SU-DHL-6 (cell line): ENCODE results near the gene NMT2.
A peak's percentile ranks its signal among the peaks of the same experiment; 100 is the strongest.
"Not testable (repeated sequence)": the region's sequence is repeated elsewhere in the genome, so short reads cannot be mapped to it uniquely, and the experiment has no call there.

Experiments used
- H2AFZ ChIP-seq: fragments of 200-600 bp; sonication (generic); 2 replicates; pipeline ENCODE4 v1.6.1; 2014; ENCODE audit warnings: low read depth, mild to moderate bottlenecking, moderate library complexity, mixed read lengths, antibody characterized with exemption, low read length; ENCODE audit not compliant: severe bottlenecking
- H3F3A ChIP-seq: fragments of 200-600 bp; shearing (Covaris generic); 2 replicates; pipeline ENCODE4 v1.6.0; 2016; ENCODE audit warnings: antibody characterized with exemption, mild to moderate bottlenecking; ENCODE audit not compliant: insufficient read depth
- H3K27ac ChIP-seq: fragments of 200-600 bp; sonication (generic); 2 replicates; pipeline ENCODE4 v1.5.1; 2016; ENCODE audit warnings: low read depth, mild to moderate bottlenecking, low read length, moderate library complexity, mixed read lengths
- H3K27me3 ChIP-seq: fragments of 200-600 bp; sonication (generic), shearing (Covaris generic); 2 replicates; pipeline ENCODE4 v1.6.0; 2014; ENCODE audit warnings: mild to moderate bottlenecking, low read length
- H3K36me3 ChIP-seq: fragments of 200-600 bp; sonication (generic); 2 replicates; pipeline ENCODE4 v1.6.1; 2014; ENCODE audit warnings: mild to moderate bottlenecking, low read length, mixed read lengths
- H3K4me2 ChIP-seq: fragments of 300-600, 200-600 bp; shearing (Covaris generic), sonication (generic); 2 replicates; pipeline ENCODE4 v1.6.0; 2014; ENCODE audit warnings: low read length, low read depth, mild to moderate bottlenecking; ENCODE audit not compliant: poor library complexity, severe bottlenecking
- H3K4me3 ChIP-seq: fragments of 200-600 bp; sonication (generic); 2 replicates; pipeline ENCODE4 v1.5.1; 2014; ENCODE audit warnings: antibody characterized with exemption, low read length, mild to moderate bottlenecking, mixed read lengths; ENCODE audit not compliant: insufficient read depth, poor library complexity, severe bottlenecking
- H3K79me2 ChIP-seq: fragments of 200-600 bp; sonication (generic); 2 replicates; pipeline ENCODE4 v1.6.1; 2014; ENCODE audit warnings: mild to moderate bottlenecking, low read length, moderate library complexity; ENCODE audit not compliant: insufficient read depth
- H3K9ac ChIP-seq: fragments of 200-600 bp; sonication (generic); 2 replicates; pipeline ENCODE4 v1.7.0; 2014; ENCODE audit warnings: mild to moderate bottlenecking, low read length
- H3K9me2 ChIP-seq: fragments of 200-600 bp; sonication (generic); replicated peaks from 2 replicates; pipeline ENCODE4 v1.6.1; 2014; ENCODE audit warnings: low read length; ENCODE audit not compliant: insufficient read depth
- H3K9me3 ChIP-seq: fragments of 200-600 bp; sonication (generic); 2 replicates; pipeline ENCODE4 v1.6.1; 2014; ENCODE audit warnings: low read length, mixed read lengths; ENCODE audit not compliant: insufficient read depth
- H4K20me1 ChIP-seq: fragments of 200-600 bp; sonication (generic); 2 replicates; pipeline ENCODE4 v1.6.1; 2014; ENCODE audit warnings: low read depth, mild to moderate bottlenecking, antibody characterized with exemption, low read length, moderate library complexity, mixed read lengths
- EZH2phosphoT487 ChIP-seq: fragments of 200-600 bp; sonication (generic), shearing (Covaris generic); conservative IDR thresholded peaks from 2 replicates; pipeline ENCODE4 v1.6.1; 2018; ENCODE audit warnings: mild to moderate bottlenecking, antibody characterized with exemption, low read length, moderate library complexity, mixed read lengths
- TF ChIP-seq, protein P1 (sequence below): fragments of 200-600 bp; sonication (generic); IDR thresholded peaks from one replicate; pipeline ENCODE4 v1.5.1; 2017; ENCODE audit warnings: antibody characterized with exemption, mild to moderate bottlenecking, low read length, moderate library complexity; ENCODE audit not compliant: insufficient read depth, poor library complexity, severe bottlenecking

Gene NMT2

DNA sequence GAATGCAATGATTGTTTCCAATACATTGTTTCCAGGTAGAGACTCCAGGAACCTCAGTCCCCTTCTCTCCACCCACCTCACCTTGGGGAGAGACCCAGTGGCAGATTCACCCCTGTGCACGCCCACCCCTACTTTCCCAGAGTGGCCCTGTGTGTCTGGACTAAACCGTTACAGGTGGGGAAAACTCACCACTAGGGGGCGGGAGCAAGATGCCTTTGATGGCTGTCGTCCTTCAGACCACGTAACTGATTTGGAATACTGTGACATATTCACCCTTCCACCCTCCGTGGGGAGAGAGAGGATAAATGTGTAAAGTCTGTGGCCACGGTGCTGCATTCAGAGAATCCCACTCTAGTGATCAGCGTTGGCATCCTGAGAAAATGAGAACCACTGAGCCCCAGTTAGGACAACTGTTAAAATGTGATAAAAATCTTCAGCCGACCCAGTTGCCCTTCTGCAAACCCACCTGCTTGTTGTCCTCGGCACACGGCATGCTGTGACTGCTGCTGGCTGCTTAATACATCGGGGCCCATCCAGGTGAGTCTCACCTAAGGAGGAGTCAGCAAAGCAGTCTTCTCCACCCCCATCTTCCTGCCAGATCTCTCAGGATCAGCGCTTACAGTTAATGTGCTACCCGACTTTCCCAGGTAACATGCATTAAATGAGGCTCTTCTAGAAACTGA, 41.5 kb upstream of the NMT2 start:
- no peaks in the 10 kb centered on the region for H3K79me2 ChIP-seq
- TF ChIP-seq, protein P1, sequence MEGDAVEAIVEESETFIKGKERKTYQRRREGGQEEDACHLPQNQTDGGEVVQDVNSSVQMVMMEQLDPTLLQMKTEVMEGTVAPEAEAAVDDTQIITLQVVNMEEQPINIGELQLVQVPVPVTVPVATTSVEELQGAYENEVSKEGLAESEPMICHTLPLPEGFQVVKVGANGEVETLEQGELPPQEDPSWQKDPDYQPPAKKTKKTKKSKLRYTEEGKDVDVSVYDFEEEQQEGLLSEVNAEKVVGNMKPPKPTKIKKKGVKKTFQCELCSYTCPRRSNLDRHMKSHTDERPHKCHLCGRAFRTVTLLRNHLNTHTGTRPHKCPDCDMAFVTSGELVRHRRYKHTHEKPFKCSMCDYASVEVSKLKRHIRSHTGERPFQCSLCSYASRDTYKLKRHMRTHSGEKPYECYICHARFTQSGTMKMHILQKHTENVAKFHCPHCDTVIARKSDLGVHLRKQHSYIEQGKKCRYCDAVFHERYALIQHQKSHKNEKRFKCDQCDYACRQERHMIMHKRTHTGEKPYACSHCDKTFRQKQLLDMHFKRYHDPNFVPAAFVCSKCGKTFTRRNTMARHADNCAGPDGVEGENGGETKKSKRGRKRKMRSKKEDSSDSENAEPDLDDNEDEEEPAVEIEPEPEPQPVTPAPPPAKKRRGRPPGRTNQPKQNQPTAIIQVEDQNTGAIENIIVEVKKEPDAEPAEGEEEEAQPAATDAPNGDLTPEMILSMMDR = peak; percentile 82
- TF ChIP-seq EZH2phosphoT487 = no peak
- no peaks in the 10 kb centered on the region for H3F3A ChIP-seq
- H2AFZ ChIP-seq = no peak overlapping the region
- no peaks in the 10 kb centered on the region for H4K20me1 ChIP-seq
- no peak overlapping the region for H3K4me3 ChIP-seq
- no peak overlapping the region for H3K4me2 ChIP-seq
- H3K9ac ChIP-seq = no peak overlapping the region
- H3K36me3 ChIP-seq = no peaks in the 10 kb centered on the region
- H3K9me2 ChIP-seq = no peaks in the 10 kb centered on the region
- no peaks in the 10 kb centered on the region for H3K27me3 ChIP-seq
- H3K9me3 ChIP-seq = no peaks in the 10 kb centered on the region
- no peak overlapping the region for H3K27ac ChIP-seq

DNA sequence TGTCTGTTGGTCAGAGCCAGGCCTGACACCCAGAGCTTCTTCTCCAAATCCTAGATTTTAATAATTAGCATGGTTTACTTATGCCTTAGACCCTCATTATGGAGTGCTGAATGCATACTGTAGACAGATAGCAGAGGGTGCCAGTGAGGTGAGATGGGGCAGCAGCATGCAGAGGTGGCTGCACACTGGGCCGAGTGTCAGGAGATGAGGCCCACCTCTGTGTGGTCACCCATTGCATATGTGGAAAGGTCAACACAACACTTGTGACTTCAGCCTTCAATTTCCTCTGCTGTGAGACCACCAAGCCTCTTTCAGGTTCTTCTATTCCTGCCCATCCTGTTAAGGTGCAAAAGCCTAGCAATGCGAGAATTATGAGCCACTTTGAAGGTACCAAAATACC, 39.7 kb upstream of the NMT2 start:
- no peaks in the 10 kb centered on the region for H3K79me2 ChIP-seq
- H3K4me3 ChIP-seq = no peak overlapping the region
- H3K27me3 ChIP-seq = no peaks in the 10 kb centered on the region; the same call in 1 of the 2 replicates
- no peak for TF ChIP-seq EZH2phosphoT487
- TF ChIP-seq, protein P1 = no peak
- no peak overlapping the region for H3K9ac ChIP-seq
- H3K36me3 ChIP-seq = no peaks in the 10 kb centered on the region
- H3K27ac ChIP-seq = no peak overlapping the region
- no peak overlapping the region for H2AFZ ChIP-seq
- no peaks in the 10 kb centered on the region for H3K9me2 ChIP-seq
- no peaks in the 10 kb centered on the region for H4K20me1 ChIP-seq
- no peaks in the 10 kb centered on the region for H3F3A ChIP-seq
- no peak overlapping the region for H3K4me2 ChIP-seq
- no peaks in the 10 kb centered on the region for H3K9me3 ChIP-seq

DNA sequence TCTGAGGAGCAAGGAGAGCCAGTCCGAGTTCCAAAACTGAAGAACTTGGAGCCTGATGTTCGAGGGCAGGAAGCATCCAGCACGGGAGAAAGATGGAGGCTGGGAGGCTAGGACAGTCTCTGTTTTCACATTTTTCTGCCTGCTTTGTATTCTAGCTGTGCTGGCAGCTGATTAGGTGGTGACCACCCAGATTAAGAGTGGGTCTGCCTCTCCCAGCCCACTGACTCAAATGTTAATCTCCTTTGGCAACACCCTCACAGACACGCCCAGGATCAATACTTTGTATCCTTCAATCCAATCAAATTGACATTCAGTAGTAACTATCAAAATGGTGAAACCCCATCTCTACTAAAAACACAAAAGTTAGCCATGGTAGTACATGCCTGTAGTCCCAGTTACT, 38.9 kb upstream of the NMT2 start:
- not testable (repeated sequence) for H3K27ac ChIP-seq

DNA sequence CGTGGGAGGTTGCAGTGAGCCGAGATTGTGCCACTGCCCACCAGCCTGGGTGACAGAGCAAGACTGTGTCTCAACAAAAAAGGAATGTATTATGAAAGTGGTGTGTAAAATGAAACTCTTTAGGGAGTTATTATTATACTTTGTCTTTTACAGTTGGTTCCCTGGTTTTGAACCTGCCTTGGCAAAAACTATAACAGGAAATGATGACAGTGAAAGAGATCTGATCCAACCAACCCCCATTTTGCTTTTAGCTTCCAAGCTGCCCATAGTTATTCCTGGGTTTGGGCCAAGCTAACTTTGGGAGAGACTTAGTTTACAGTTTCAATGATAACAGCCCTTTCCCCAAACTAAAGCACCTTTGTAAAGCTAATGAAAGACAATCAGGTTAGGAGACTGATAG, 34.1 kb upstream of the NMT2 start:
- no peaks in the 10 kb centered on the region for H3K79me2 ChIP-seq
- H3K4me3 ChIP-seq = no peak overlapping the region
- H3K4me2 ChIP-seq = no peak overlapping the region
- H3K27ac ChIP-seq = no peak overlapping the region
- H2AFZ ChIP-seq = no peak overlapping the region
- H3K9ac ChIP-seq = no peak overlapping the region
- H3K36me3 ChIP-seq = no peaks in the 10 kb centered on the region
- no peaks in the 10 kb centered on the region for H3F3A ChIP-seq
- TF ChIP-seq, protein P1 = no peak
- no peak for TF ChIP-seq EZH2phosphoT487
- H3K9me2 ChIP-seq = no peaks in the 10 kb centered on the region
- no peaks in the 10 kb centered on the region; the same call in 1 of the 2 replicates for H3K27me3 ChIP-seq
- no peaks in the 10 kb centered on the region for H4K20me1 ChIP-seq
- H3K9me3 ChIP-seq = no peaks in the 10 kb centered on the region

More for the DNA sequence above, 38.9 kb upstream of the NMT2 start:
- not testable (repeated sequence) for H3K36me3 ChIP-seq, H3K9me3 ChIP-seq, H2AFZ ChIP-seq, H3K79me2 ChIP-seq, H3K4me3 ChIP-seq, H4K20me1 ChIP-seq, H3K4me2 ChIP-seq, H3K27me3 ChIP-seq, H3K9me2 ChIP-seq, H3F3A ChIP-seq, H3K9ac ChIP-seq

DNA sequence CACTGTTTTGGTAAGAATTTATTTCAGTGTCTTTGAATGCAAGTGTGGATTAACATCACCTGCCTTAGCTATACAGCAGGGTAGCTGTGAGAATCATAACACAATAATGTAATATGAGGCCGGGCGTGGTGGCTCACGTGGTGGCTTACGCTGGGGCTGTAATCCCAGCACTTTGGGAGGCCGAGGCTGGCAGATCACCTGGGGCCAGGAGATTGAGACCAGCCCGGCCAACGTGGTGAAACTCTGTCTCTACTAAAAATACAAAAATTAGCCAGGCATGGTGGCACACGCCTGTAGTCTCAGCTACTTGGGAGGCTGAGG, 33.8 kb upstream of the NMT2 start:
- H3K36me3 ChIP-seq, H3K9me2 ChIP-seq, H2AFZ ChIP-seq, H3F3A ChIP-seq, H3K9ac ChIP-seq, H3K9me3 ChIP-seq, H4K20me1 ChIP-seq, H3K79me2 ChIP-seq, H3K27me3 ChIP-seq, H3K4me2 ChIP-seq, H3K27ac ChIP-seq, H3K4me3 ChIP-seq: not testable (repeated sequence)
